Measurements from ENCODE around the gene DEPP1.

DEPP1 gene

DNA sequence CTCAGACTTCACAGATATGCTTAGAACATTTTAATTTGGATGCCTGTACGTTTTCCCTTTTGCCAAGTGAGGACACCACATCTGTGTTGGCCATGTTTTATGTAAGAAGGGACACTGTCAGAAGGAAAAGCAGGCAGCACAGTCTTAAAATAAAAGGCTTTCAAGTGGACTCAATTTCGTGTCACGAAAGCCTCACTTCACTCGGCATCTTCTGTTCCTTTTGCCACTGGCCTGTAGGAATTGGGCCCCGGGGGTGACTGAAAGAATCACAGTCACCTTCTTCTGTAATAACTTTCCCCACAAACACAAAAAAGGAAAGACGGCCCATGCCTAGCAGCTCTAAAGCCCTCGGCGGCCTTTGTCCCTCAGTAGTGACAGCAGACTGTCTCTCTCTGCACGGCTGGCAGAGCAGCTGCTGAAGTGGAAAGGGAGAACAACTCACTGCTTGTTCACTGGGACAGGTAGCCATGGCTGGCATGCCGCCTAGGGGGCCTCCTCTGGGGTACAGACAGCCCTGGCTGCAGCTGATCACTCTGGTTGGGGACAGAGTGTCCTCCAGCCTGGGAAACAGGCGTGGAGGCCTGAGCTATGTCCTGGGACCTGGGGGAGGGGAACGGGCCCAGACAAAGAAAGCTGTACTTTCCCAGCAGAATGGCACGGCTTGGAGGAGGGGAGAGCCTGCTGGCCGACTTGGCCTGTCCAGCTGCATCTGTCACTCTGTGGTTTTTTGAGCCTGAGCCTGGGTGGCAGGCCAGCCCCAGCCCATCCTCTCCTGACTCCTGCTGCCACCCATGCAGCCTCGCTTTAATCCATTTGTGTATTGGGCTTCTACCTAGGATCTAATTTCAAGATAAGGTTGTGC, 14.6 kb downstream of the DEPP1 start:
- peak overlapping the region; percentile 34 for H3K56ac ChIP-seq (ENCODE audit: low read length)
- H3K23ac ChIP-seq (ENCODE audit: low read length): no peak overlapping the region
- H4K8ac ChIP-seq (ENCODE audit: low read depth, low read length): no peak overlapping the region
- WGBS (ENCODE audit: extremely low coverage, insufficient coverage, low lambda C conversion rate): no CpG with 5 or more reads among the region's 15 CpGs
- no peak overlapping the region for H3K4ac ChIP-seq (ENCODE audit: low read depth, low read length)
- H3K27me3 ChIP-seq (ENCODE audit: insufficient read depth, low read length, poor library complexity): no peaks in the 10 kb centered on the region
- H2BK120ac ChIP-seq (ENCODE audit: low read depth, low read length): no peak overlapping the region
- no peak for DNase-seq
- no peak overlapping the region for H2AK5ac ChIP-seq (ENCODE audit: low read length)
- H3K79me2 ChIP-seq (ENCODE audit: control insufficient read depth, insufficient read depth, low read length): no peaks in the 10 kb centered on the region
- no peak overlapping the region for H3K4me2 ChIP-seq (ENCODE audit: low read length)
- no peak overlapping the region for H3K4me3 ChIP-seq (ENCODE audit: low read length)
- no peaks in the 10 kb centered on the region for H3K36me3 ChIP-seq (ENCODE audit: control insufficient read depth, insufficient read depth, low read length)
- no peak overlapping the region for H4K5ac ChIP-seq (ENCODE audit: low read length)
- no peak overlapping the region for H2BK15ac ChIP-seq (replicated peaks; ENCODE audit: low read depth)
- no peak overlapping the region for H3K27ac ChIP-seq (ENCODE audit: low read depth, low read length)
- peaks cover 4% of the 10 kb centered on the region for H3K4me1 ChIP-seq (ENCODE audit: control insufficient read depth, low read depth, low read length)
- peak overlapping the region; percentile 56 for H3K18ac ChIP-seq (ENCODE audit: low read length)
- H3K9ac ChIP-seq (ENCODE audit: low read length): peak overlapping the region; percentile 33
- H2BK5ac ChIP-seq (ENCODE audit: low read length): no peak overlapping the region
- H3K79me1 ChIP-seq (ENCODE audit: low read length): no peaks in the 10 kb centered on the region

DNA sequence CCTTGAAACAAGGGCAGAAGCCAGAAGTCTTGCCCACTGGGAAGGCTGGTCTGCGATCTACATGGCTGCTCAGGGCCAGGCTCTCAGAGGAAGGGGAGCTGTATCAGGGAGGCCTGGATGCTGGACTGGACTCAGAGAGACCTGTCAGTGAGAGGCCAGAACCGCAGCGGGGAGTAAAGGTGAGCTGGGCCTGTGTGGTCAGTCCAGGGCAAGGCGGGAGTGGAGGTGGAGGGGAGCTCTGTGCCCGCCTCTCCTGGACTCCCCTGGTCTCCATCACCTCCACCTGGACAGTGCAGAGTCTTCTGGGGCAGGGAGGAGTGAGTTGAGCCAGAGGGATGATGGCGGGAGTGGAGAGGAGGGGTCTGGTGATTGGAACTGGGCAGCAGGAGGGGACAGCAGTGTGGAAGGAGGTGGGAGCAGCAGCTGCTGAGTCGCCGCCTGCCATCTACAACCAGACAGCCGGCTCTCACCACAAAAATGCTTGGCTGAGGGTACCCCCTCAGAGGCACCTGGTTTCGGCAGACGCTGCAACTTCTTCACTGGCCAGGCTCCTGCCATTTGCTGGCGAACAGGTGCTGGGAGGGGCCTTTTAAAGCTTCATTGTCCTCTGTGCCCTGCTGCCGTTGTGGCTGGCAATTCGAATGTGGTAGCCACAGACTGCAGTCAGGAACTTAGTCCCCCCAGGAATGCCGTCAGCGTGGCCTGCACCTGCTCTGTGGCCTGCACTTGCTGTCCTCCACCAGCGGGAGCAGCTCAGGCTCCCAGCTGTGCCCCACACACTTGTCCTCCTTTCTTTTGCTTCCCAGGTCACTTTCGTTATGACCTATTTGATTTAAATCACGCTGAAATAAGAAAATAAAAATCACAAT, 15.5 kb downstream of the DEPP1 start:
- H3K4me1 ChIP-seq (ENCODE audit: control insufficient read depth, low read depth, low read length): peaks cover 6% of the 10 kb centered on the region
- no peak overlapping the region for H3K27ac ChIP-seq (ENCODE audit: low read depth, low read length)

GRCh38 chr10:44961931-44962750, 16.5 kb downstream of the DEPP1 start:
- Histone ChIP-seq H3K79me1 (ENCODE audit: low read length) (no peaks in the 10 kb centered on the region), H3K27ac (ENCODE audit: low read depth, low read length) (no peak overlapping the region), H3K79me2 (ENCODE audit: control insufficient read depth, insufficient read depth, low read length) (no peaks in the 10 kb centered on the region), H3K4me3 (ENCODE audit: low read length) (no peak overlapping the region), H4K5ac (ENCODE audit: low read length) (no peak overlapping the region), H2AK5ac (ENCODE audit: low read length) (no peak overlapping the region), H3K4me1 (ENCODE audit: control insufficient read depth, low read depth, low read length) (peaks cover 6% of the 10 kb centered on the region), H3K18ac (ENCODE audit: low read length) (no peak overlapping the region), H3K9ac (ENCODE audit: low read length) (no peak overlapping the region), H2BK5ac (ENCODE audit: low read length) (no peak overlapping the region), H3K4me2 (ENCODE audit: low read length) (no peak overlapping the region), H3K36me3 (ENCODE audit: control insufficient read depth, insufficient read depth, low read length) (no peaks in the 10 kb centered on the region), H3K56ac (ENCODE audit: low read length) (no peak overlapping the region), H4K8ac (ENCODE audit: low read depth, low read length) (no peak overlapping the region), H3K23ac (ENCODE audit: low read length) (no peak overlapping the region), H3K4ac (ENCODE audit: low read depth, low read length) (no peak overlapping the region), H3K27me3 (ENCODE audit: insufficient read depth, low read length, poor library complexity) (no peaks in the 10 kb centered on the region), H2BK120ac (ENCODE audit: low read depth, low read length) (no peak overlapping the region), H2BK15ac (replicated peaks; ENCODE audit: low read depth) (no peak overlapping the region)
- DNase-seq: no peak
- WGBS (ENCODE audit: extremely low coverage, insufficient coverage, low lambda C conversion rate): no CpG with 5 or more reads among the region's 11 CpGs

More for the DNA sequence above, 15.5 kb downstream of the DEPP1 start:
- Histone ChIP-seq H3K79me2 (ENCODE audit: control insufficient read depth, insufficient read depth, low read length) (no peaks in the 10 kb centered on the region), H3K27me3 (ENCODE audit: insufficient read depth, low read length, poor library complexity) (no peaks in the 10 kb centered on the region), H4K8ac (ENCODE audit: low read depth, low read length) (no peak overlapping the region), H2BK120ac (ENCODE audit: low read depth, low read length) (no peak overlapping the region), H3K9ac (ENCODE audit: low read length) (no peak overlapping the region), H3K4ac (ENCODE audit: low read depth, low read length) (no peak overlapping the region), H2BK15ac (replicated peaks; ENCODE audit: low read depth) (no peak overlapping the region), H3K23ac (ENCODE audit: low read length) (no peak overlapping the region), H3K79me1 (ENCODE audit: low read length) (no peaks in the 10 kb centered on the region), H3K18ac (ENCODE audit: low read length) (no peak overlapping the region), H3K36me3 (ENCODE audit: control insufficient read depth, insufficient read depth, low read length) (no peaks in the 10 kb centered on the region), H3K4me2 (ENCODE audit: low read length) (no peak overlapping the region), H3K56ac (ENCODE audit: low read length) (no peak overlapping the region), H2AK5ac (ENCODE audit: low read length) (no peak overlapping the region), H2BK5ac (ENCODE audit: low read length) (no peak overlapping the region), H3K4me3 (ENCODE audit: low read length) (no peak overlapping the region), H4K5ac (ENCODE audit: low read length) (no peak overlapping the region)
- no CpG with 5 or more reads among the region's 19 CpGs for WGBS (ENCODE audit: extremely low coverage, insufficient coverage, low lambda C conversion rate)
- peak; percentile 44 for DNase-seq

GRCh38 chr10:44961230-44961571, 17.4 kb downstream of the DEPP1 start:
- no peak overlapping the region for H2AK5ac ChIP-seq (ENCODE audit: low read length)
- no peak overlapping the region for H3K18ac ChIP-seq (ENCODE audit: low read length)
- H2BK5ac ChIP-seq (ENCODE audit: low read length): no peak overlapping the region
- H4K5ac ChIP-seq (ENCODE audit: low read length): no peak overlapping the region
- no peaks in the 10 kb centered on the region for H3K79me1 ChIP-seq (ENCODE audit: low read length)
- no peaks in the 10 kb centered on the region for H3K27me3 ChIP-seq (ENCODE audit: insufficient read depth, low read length, poor library complexity)
- no CpG with 5 or more reads among the region's 4 CpGs for WGBS (ENCODE audit: extremely low coverage, insufficient coverage, low lambda C conversion rate)
- no peak overlapping the region for H2BK120ac ChIP-seq (ENCODE audit: low read depth, low read length)
- no peak overlapping the region for H4K8ac ChIP-seq (ENCODE audit: low read depth, low read length)
- peaks cover 6% of the 10 kb centered on the region for H3K4me1 ChIP-seq (ENCODE audit: control insufficient read depth, low read depth, low read length)
- no peak overlapping the region for H3K27ac ChIP-seq (ENCODE audit: low read depth, low read length)
- H3K56ac ChIP-seq (ENCODE audit: low read length): no peak overlapping the region
- no peaks in the 10 kb centered on the region for H3K36me3 ChIP-seq (ENCODE audit: control insufficient read depth, insufficient read depth, low read length)
- H3K4me3 ChIP-seq (ENCODE audit: low read length): no peak overlapping the region
- no peak for DNase-seq
- H2BK15ac ChIP-seq (replicated peaks; ENCODE audit: low read depth): no peak overlapping the region
- H3K79me2 ChIP-seq (ENCODE audit: control insufficient read depth, insufficient read depth, low read length): no peaks in the 10 kb centered on the region
- H3K9ac ChIP-seq (ENCODE audit: low read length): no peak overlapping the region
- H3K4me2 ChIP-seq (ENCODE audit: low read length): no peak overlapping the region
- H3K23ac ChIP-seq (ENCODE audit: low read length): no peak overlapping the region
- no peak overlapping the region for H3K4ac ChIP-seq (ENCODE audit: low read depth, low read length)

- peaks cover 6% of the 10 kb centered on the region for H3K4me1 ChIP-seq (ENCODE audit: control insufficient read depth, low read depth, low read length)
- no peaks in the 10 kb centered on the region for H3K79me2 ChIP-seq (ENCODE audit: control insufficient read depth, insufficient read depth, low read length)
- H3K4ac ChIP-seq (ENCODE audit: low read depth, low read length): no peak overlapping the region
- H3K36me3 ChIP-seq (ENCODE audit: control insufficient read depth, insufficient read depth, low read length): no peaks in the 10 kb centered on the region
- no peak overlapping the region for H2BK120ac ChIP-seq (ENCODE audit: low read depth, low read length)
- H2BK15ac ChIP-seq (replicated peaks; ENCODE audit: low read depth): no peak overlapping the region
- no peak overlapping the region for H4K5ac ChIP-seq (ENCODE audit: low read length)
- H3K9ac ChIP-seq (ENCODE audit: low read length): no peak overlapping the region
- no peak for DNase-seq
- no peaks in the 10 kb centered on the region for H3K27me3 ChIP-seq (ENCODE audit: insufficient read depth, low read length, poor library complexity)
- no peak overlapping the region for H2BK5ac ChIP-seq (ENCODE audit: low read length)
- WGBS (ENCODE audit: extremely low coverage, insufficient coverage, low lambda C conversion rate): no CpG with 5 or more reads among the region's 7 CpGs
- no peak overlapping the region for H3K4me2 ChIP-seq (ENCODE audit: low read length)
- H3K56ac ChIP-seq (ENCODE audit: low read length): peak overlapping the region; percentile 19
- no peak overlapping the region for H3K23ac ChIP-seq (ENCODE audit: low read length)
- no peak overlapping the region for H3K27ac ChIP-seq (ENCODE audit: low read depth, low read length)
- H3K4me3 ChIP-seq (ENCODE audit: low read length): no peak overlapping the region
- H3K18ac ChIP-seq (ENCODE audit: low read length): no peak overlapping the region
- no peak overlapping the region for H4K8ac ChIP-seq (ENCODE audit: low read depth, low read length)
- H3K79me1 ChIP-seq (ENCODE audit: low read length): no peaks in the 10 kb centered on the region
- H2AK5ac ChIP-seq (ENCODE audit: low read length): no peak overlapping the region
These were observed 18.0 kb downstream of the DEPP1 start for GRCh38 chr10:44960482-44961229.

Measured in mesendoderm (in vitro differentiated cells).